ENCODE results near the gene TMED10.

Gene TMED10

DNA sequence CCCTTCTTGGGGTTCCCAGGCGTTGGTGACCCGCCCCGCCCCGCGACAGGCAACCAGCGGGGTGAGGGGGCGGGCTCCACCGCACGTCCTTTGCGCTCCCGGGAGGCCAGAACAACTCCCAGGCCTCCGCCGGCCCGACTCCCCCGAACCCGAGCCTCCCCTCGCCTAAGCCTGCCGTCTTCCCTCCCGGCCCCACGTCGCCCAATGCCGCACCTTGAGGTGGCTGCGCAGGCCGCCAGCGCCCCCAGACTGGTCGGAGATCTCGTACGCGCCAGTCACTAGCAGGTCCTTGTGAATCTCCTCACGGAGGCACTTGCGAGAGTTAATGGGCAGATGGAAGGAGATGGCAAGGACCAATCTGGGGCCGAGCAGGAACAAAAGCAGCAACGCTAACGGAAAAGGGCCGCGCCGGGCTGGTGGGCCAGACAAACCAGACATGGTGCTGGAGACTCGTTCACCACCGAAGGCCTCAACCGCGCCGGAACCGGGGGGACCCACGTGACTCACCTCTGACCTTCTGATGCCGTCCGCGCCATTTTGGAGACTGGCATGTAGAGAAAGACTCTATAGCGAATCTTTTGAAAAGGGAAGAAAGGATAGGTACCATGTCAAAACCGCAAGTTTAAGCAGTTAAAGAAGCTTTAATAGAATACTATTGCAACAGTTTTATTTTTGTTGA, at the start of gene TMED10:
Gene TMED10 (minus strand): TSS at position 471 of the 679 bp plus-strand sequence. CDS start 33 bp downstream, at position 438.
- Mint-ChIP-seq H3K4me1 (ENCODE audit: low read depth) (peaks cover 40% of the 10 kb centered on the region), H3K9me3 (ENCODE audit: low read depth) (no peaks in the 10 kb centered on the region), H3K27me3 (no peaks in the 10 kb centered on the region), H3K4me3 (peak within 1 kb of the TSS; percentile 92), H3K27ac (peak within 1 kb of the TSS; percentile 97), H3K36me3 (no peaks in the 10 kb centered on the region)

DNA sequence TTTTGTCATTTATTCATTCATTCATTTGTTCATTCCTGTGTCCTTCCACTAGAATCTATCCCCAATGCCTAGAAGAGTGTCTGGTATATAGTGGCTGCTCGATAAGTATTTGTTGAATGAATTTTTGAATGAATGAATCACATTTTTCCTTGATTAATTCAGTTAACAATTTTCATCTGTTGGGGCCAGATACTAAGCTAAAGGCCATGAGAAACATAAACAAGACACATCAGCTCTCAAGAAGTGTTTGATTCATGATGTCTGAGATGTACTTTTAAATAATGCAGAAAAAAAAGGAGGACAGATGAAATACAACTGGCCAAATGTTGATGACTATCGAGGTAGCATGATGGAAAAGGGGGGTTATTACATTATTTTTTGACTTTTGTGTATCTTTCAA, 48.1 kb upstream of the TMED10 start:
- no peak overlapping the region for H3K4me3 Mint-ChIP-seq
- H3K27ac Mint-ChIP-seq, result no peak overlapping the region
- H3K27me3 Mint-ChIP-seq, result no peaks in the 10 kb centered on the region

DNA sequence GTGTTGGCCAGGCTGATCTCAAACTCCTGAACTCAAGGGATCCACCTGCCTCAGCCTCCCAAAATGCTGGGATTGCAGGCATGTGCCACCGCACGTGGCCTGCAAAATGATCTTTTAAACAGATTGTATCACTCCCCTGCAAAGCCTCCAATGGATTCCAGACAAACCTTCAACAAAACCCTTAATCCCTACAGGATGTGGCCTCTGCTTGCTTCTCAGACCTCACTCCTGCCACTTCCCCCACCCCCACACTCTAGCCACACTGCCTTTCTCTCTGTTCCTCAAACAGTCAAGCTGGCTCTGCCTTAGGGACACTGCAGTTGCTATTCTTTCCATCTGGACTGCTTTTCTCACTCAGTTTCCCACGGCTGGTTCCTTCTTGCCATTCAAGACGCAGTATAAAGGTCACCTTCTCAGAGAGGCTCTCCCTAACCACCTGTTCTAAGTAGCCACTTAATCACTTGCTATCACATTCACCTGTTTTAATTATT, 47.3 kb upstream of the TMED10 start:
- no peaks in the 10 kb centered on the region for H3K27me3 Mint-ChIP-seq
- peaks cover 11% of the 10 kb centered on the region for H3K4me1 Mint-ChIP-seq (ENCODE audit: low read depth)
- no peaks in the 10 kb centered on the region for H3K36me3 Mint-ChIP-seq
- H3K4me3 Mint-ChIP-seq, result no peak overlapping the region
- no peaks in the 10 kb centered on the region for H3K9me3 Mint-ChIP-seq (ENCODE audit: low read depth)
- H3K27ac Mint-ChIP-seq, result no peak overlapping the region

More for the DNA sequence above, 48.1 kb upstream of the TMED10 start:
- peaks cover 20% of the 10 kb centered on the region for H3K4me1 Mint-ChIP-seq (ENCODE audit: low read depth)
- no peaks in the 10 kb centered on the region for H3K9me3 Mint-ChIP-seq (ENCODE audit: low read depth)
- H3K36me3 Mint-ChIP-seq, result no peaks in the 10 kb centered on the region

DNA sequence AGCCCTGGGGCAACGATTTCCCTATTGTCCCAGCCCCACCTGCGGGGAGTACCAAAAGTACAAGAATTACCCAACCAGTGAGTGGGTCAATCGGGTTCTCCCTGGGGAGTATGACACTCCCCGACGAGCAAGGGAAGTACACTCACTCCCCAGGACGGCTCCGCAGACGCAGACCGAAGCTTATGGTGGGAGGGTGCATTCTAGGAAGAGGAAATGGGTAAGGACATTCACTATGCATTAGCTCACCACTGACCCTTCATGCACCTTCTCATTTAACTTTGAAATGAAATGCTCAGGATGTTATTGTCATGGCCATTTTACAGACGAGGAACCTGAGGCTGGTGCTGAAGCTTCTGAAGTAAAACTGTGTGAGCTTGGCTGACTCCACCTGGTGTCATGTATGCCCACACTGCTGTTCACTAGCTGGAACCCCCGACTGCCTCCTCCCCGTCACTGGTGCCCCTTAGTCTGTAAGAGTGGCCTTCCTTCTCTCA, 45.8 kb upstream of the TMED10 start:
- Mint-ChIP-seq H3K4me3 (no peak overlapping the region), H3K27ac (no peak overlapping the region), H3K9me3 (ENCODE audit: low read depth) (no peaks in the 10 kb centered on the region), H3K27me3 (no peaks in the 10 kb centered on the region), H3K36me3 (no peaks in the 10 kb centered on the region), H3K4me1 (ENCODE audit: low read depth) (peaks cover 7% of the 10 kb centered on the region)

DNA sequence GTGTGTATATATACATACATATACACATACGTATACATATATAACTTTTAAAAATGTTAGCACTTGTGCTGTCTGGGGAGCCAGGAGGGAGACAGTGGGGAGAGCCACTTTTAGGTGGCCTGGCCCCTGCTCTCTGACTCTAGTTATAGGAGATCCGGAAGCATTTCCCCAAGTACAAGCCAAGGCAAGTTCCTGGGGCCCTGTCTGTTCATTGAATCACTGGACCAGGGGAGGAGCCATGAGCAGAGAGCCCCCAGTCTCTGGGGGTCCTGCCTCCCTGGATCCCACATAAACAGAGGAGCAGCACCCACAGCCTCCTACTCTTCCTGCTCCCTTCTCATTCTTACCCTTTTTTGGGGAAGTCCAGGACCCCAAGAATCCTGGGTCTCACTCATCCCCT, 45.4 kb upstream of the TMED10 start:
- no peaks in the 10 kb centered on the region for H3K9me3 Mint-ChIP-seq (ENCODE audit: low read depth)
- H3K36me3 Mint-ChIP-seq, result no peaks in the 10 kb centered on the region
- H3K27ac Mint-ChIP-seq, result no peak overlapping the region
- H3K4me3 Mint-ChIP-seq, result no peak overlapping the region
- no peaks in the 10 kb centered on the region for H3K27me3 Mint-ChIP-seq
- H3K4me1 Mint-ChIP-seq (ENCODE audit: low read depth), result peaks cover 5% of the 10 kb centered on the region

DNA sequence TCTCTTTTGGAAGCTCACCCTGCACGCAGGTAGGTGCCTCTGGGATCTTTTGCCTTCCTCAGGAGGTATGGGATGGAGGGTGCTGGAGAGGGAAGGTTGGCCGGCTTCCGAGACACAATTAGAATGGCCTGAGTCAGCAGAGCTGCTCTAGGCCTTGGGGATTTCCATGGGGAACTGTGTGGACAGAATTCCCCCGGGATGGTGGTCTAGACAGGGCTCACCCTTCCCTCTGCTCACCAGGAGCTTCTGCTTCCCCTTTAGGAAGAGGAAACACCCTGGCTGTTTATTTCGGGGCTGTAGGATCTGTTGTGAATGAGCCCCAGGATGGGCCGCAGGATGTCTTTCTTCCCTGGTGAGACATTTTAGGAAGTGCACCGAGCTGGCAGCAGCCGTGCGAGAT, 43.7 kb upstream of the TMED10 start:
- no peaks in the 10 kb centered on the region for H3K36me3 Mint-ChIP-seq
- H3K9me3 Mint-ChIP-seq (ENCODE audit: low read depth), result no peaks in the 10 kb centered on the region
- H3K27me3 Mint-ChIP-seq, result no peaks in the 10 kb centered on the region
- no peak overlapping the region for H3K4me3 Mint-ChIP-seq
- no peak overlapping the region for H3K27ac Mint-ChIP-seq
- peaks cover 18% of the 10 kb centered on the region for H3K4me1 Mint-ChIP-seq (ENCODE audit: low read depth)

DNA sequence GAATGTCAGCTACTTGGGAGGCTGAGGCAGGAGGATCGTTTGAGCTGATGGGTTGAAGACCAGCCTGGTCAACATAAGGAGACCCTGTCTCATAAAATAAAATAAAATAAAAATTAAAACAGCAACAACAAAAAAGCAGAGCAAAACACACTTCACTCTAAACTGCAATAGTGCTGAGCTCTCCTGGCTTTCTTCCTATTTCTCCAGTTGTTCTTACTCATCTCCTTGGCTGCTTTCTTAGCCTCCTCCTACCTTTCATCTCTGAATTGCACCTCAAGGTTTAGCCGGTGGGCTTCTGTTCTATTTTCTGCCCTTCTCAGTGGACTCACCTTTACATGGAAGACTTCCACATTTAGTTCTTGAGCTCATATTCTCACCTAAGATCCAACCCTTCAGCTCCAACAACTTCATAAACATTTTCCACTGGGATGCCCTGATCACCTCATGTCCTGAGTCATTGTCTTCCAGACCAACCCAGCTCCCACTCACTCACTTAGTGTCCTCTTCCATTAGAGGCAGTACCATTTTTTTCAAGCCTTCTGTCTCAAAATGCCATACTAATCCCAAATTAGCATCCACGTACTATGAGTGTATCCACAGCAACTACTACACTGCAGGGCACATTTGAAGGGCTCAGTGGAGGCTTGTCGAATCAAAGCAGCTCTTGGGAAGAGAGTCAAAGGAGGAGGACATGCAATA, 41.2 kb upstream of the TMED10 start:
- Mint-ChIP-seq H3K9me3 (ENCODE audit: low read depth) (no peaks in the 10 kb centered on the region), H3K27me3 (no peaks in the 10 kb centered on the region), H3K27ac (no peak overlapping the region), H3K4me1 (ENCODE audit: low read depth) (peaks cover 23% of the 10 kb centered on the region), H3K4me3 (no peak overlapping the region), H3K36me3 (no peaks in the 10 kb centered on the region)

DNA sequence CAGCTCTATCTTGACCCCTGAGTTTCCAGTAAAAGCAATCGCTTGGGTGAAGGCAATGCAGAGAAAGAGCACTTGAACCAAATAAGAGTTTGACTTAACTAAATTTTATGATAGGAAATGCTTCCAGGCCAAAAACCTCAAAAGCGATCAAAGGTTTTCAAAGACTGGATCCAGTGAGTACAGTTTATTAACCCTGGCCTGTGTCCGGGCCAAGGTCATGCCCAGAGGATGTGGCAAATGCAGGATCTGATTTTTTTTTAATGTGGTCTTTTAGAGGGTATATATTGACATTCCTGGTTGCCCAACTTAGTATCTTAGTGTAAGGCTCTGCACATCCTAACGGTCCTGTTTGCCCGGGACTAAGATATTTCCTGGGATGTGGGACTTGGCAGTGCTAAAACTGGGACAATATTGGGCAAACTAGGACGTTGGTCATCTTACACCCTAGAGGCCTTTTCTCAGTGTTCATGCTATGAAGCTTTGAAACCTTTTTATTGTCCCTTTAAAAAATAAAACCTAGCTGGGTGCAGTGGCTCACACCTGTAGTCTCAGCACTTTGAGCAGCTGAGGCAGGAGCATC, 40.1 kb upstream of the TMED10 start:
- no peak overlapping the region for H3K27ac Mint-ChIP-seq
- H3K4me3 Mint-ChIP-seq, result no peak overlapping the region
- H3K27me3 Mint-ChIP-seq, result no peaks in the 10 kb centered on the region
- no peaks in the 10 kb centered on the region for H3K36me3 Mint-ChIP-seq
- H3K9me3 Mint-ChIP-seq (ENCODE audit: low read depth), result no peaks in the 10 kb centered on the region
- H3K4me1 Mint-ChIP-seq (ENCODE audit: low read depth), result peaks cover 23% of the 10 kb centered on the region

DNA sequence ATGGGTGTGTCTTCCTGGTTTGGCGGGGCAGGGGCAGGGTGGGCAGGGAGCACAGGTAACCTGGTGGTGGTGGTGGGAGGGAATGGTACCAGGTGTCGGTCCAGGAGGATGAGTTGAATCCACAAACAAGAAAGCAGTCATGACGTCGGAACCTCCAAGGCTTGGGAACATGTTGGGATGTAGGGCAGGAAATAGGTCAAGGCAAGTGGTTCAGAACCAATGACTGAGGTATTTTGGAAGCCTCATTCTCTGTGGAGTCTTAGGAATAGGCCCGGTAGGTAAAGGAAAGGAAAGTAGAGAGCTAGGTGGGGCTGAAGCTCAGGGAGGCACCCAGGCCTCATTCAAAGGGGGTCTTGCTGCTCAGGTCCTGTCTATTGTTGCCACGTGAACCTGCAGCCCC, 39.1 kb upstream of the TMED10 start:
- Mint-ChIP-seq H3K27ac (no peak overlapping the region), H3K9me3 (ENCODE audit: low read depth) (no peaks in the 10 kb centered on the region), H3K36me3 (no peaks in the 10 kb centered on the region), H3K27me3 (no peaks in the 10 kb centered on the region), H3K4me3 (no peak overlapping the region), H3K4me1 (ENCODE audit: low read depth) (peaks cover 23% of the 10 kb centered on the region)

DNA sequence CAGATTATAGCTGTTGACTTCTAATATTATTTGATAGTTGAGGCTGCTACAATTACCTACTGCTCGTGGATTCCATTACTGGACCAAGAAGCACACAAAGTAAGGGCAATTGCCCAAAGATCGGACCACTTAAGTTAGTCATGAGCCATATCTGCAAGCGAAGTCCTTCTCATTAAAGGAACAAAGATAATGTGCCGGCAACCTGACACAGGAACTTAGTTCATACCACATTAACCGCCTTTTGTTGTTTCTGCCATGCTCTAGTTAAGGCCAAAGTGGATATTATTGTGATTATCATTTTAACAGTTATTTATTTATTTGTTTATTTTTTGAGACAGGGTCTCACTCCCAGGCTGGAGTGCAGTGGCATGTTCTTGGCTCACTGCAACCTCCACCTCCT, 38.1 kb upstream of the TMED10 start:
- Mint-ChIP-seq H3K9me3 (ENCODE audit: low read depth) (no peaks in the 10 kb centered on the region), H3K27ac (no peak overlapping the region), H3K27me3 (no peaks in the 10 kb centered on the region), H3K4me3 (no peak overlapping the region), H3K4me1 (ENCODE audit: low read depth) (peaks cover 23% of the 10 kb centered on the region), H3K36me3 (no peaks in the 10 kb centered on the region)

DNA sequence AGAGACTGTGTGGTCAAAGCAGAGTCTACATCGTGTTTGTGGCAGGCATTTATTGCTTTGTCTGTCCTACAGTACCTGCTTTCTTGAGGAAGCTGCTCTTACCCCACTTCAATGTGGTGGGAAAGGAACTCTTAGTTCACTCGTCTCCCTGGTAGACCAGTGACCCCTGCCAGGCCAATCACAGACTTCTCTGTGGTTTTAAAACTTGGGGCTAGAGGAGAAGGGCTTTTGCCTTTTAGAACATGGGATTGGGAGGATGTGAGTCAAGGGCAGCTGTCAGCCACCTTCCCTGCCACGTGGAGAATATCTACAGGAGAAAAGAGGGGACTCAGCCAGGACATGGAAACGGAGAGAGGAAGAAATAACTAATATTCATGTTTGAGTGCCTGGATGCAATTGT, 36.8 kb upstream of the TMED10 start:
- no peak overlapping the region for H3K4me3 Mint-ChIP-seq
- H3K27me3 Mint-ChIP-seq, result no peaks in the 10 kb centered on the region
- no peaks in the 10 kb centered on the region for H3K36me3 Mint-ChIP-seq
- H3K9me3 Mint-ChIP-seq (ENCODE audit: low read depth), result no peaks in the 10 kb centered on the region
- no peak overlapping the region for H3K27ac Mint-ChIP-seq
- H3K4me1 Mint-ChIP-seq (ENCODE audit: low read depth), result peaks cover 23% of the 10 kb centered on the region

DNA sequence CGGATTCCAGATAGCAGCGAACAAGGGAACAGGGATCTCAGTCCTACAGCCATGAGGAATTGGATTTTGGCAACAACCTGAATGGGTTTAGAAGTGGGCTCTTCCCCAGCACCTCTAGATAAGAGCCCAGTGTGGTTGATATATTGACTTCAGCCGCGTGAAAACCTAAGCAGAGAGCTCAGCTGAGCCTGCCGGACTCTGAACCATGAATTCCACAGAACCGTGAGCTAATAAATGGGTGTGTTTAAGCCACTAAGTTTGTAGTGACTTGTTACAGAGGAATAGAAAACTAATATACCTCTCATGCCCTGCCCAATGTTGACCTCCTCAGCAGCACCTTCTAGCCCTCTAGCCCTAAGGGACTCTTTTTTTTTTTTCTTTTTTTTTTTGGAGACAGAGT, 32.4 kb upstream of the TMED10 start:
- H3K4me3 Mint-ChIP-seq, result no peak overlapping the region
- no peaks in the 10 kb centered on the region for H3K36me3 Mint-ChIP-seq
- no peak overlapping the region for H3K27ac Mint-ChIP-seq
- no peaks in the 10 kb centered on the region for H3K9me3 Mint-ChIP-seq (ENCODE audit: low read depth)
- peaks cover 12% of the 10 kb centered on the region for H3K4me1 Mint-ChIP-seq (ENCODE audit: low read depth)
- H3K27me3 Mint-ChIP-seq, result no peaks in the 10 kb centered on the region

DNA sequence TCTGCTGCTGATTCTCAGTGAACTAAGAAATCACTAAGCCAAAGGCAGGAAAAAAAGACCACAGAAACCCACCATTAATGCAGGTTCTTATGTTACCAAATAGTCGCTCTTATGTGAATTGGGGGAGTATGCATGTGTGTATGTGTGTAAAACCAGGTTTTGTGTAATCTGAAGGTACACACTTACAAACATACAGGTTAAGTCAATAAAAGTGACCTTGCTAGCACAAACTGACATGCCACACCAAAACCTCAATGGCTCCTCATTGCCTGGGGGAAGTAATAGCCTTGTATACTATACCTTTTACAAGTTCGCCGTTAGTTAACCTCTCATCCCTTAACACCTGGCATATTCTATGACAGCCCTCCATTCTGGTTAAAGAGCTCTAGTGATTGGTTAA, 29.8 kb upstream of the TMED10 start:
- Mint-ChIP-seq H3K4me3 (no peak overlapping the region), H3K36me3 (no peaks in the 10 kb centered on the region), H3K27me3 (no peaks in the 10 kb centered on the region), H3K27ac (no peak overlapping the region), H3K9me3 (ENCODE audit: low read depth) (no peaks in the 10 kb centered on the region), H3K4me1 (ENCODE audit: low read depth) (peaks cover 10% of the 10 kb centered on the region)

DNA sequence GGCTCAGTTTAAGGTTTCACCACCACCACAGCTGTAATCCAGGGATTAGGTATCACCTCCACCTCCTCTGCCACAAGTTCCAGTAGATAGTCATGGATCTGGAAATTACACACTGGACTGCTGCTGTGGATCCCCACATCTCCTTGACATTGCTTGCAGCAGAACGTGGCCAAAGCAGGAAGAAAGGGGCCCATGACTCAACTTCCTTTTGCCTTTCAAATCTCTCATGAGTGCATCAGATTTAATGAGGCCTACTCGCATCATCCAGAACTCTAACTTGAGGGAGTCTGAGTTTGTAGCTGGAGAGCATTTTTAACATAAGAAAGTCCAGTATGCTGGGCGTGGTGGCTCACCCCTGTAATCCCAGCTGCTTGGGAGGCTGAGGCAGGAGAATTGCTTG, 29.2 kb upstream of the TMED10 start:
- Mint-ChIP-seq H3K9me3 (ENCODE audit: low read depth) (no peaks in the 10 kb centered on the region), H3K36me3 (no peaks in the 10 kb centered on the region), H3K4me3 (no peak overlapping the region), H3K27me3 (no peaks in the 10 kb centered on the region), H3K27ac (no peak overlapping the region), H3K4me1 (ENCODE audit: low read depth) (peaks cover 10% of the 10 kb centered on the region)

DNA sequence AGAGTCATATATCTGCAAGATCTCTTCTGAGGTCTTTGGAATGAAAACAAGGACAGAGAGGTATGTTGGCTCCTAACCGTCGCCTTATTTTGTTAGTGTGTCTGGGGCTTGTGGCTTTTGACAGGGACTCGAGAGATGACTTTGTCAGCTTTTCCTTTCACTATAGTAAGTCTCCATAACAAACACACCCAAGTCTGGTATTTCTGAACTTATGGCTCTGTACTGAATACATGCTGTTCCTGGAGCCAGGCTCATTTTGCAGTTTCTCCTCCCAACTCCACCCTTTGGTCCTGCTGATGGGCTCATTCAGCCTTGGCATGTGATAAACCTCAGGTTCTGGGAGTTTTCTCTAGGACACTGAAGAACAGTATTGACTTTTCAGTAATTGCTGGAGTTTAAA, 27.7 kb upstream of the TMED10 start:
- Mint-ChIP-seq H3K27ac (no peak overlapping the region), H3K4me3 (no peak overlapping the region), H3K36me3 (no peaks in the 10 kb centered on the region), H3K4me1 (ENCODE audit: low read depth) (peaks cover 10% of the 10 kb centered on the region), H3K9me3 (ENCODE audit: low read depth) (no peaks in the 10 kb centered on the region), H3K27me3 (no peaks in the 10 kb centered on the region)

Measured in activated naive CD8-positive, alpha-beta T cell (primary cell).